ENCODE measurements around the gene ASCL3. TPM values are rescaled to one million over a fixed set of nuclear protein-coding genes. Genes with fewer than 3 reads are reported as not detected.
A peak's percentile ranks its signal among the peaks of the same experiment; 100 is the strongest.
"Not testable (repeated sequence)": the region's sequence is repeated elsewhere in the genome, so short reads cannot be mapped to it uniquely, and the experiment has no call there.

The ASCL3 gene
- total RNA-seq = not detected
- long read RNA-seq = 0 reads

- intact Hi-C loops (cut with DNase I) = no loop called here
- no peak for ATAC-seq (ENCODE audit: poor library complexity)
- no peak for DNase-seq
Observed at GRCh38 chr11:8942518-8943066, at the start of gene ASCL3. ASCL3 (minus strand) TSS chr11:8943016; CDS start chr11:8938161, 4,855 bp downstream.

- intact Hi-C loops (cut with DNase I) = no loop called here
- ATAC-seq (ENCODE audit: poor library complexity) = no peak
- DNase-seq = no peak
Observed at GRCh38 chr11:8989453-8989852, 46.6 kb upstream of the ASCL3 start.

- DNase-seq (no peak), ATAC-seq (ENCODE audit: poor library complexity) (no peak)
- intact Hi-C loops (cut with DNase I) = no loop called here
Observed at GRCh38 chr11:8988329-8989234, 45.8 kb upstream of the ASCL3 start.

GRCh38 chr11:8987446-8987845 is 44.6 kb upstream of the ASCL3 start:
- DNase-seq = no peak
- intact Hi-C loops (cut with DNase I) = no loop called here

GRCh38 chr11:8986772-8987171 is 44.0 kb upstream of the ASCL3 start:
- DNase-seq; intact Hi-C loops (cut with DNase I); ATAC-seq (ENCODE audit: poor library complexity): not testable (repeated sequence)

More at GRCh38 chr11:8987446-8987845, 44.6 kb upstream of the ASCL3 start:
- ATAC-seq (ENCODE audit: poor library complexity) = no peak

- ATAC-seq (ENCODE audit: poor library complexity) (no peak), DNase-seq (no peak)
- intact Hi-C loops (cut with DNase I) = no loop called here
Observed at GRCh38 chr11:8985462-8985861, 42.6 kb upstream of the ASCL3 start.

GRCh38 chr11:8983552-8983951 is 40.7 kb upstream of the ASCL3 start:
- intact Hi-C loops (cut with DNase I) = no loop called here
- ATAC-seq (ENCODE audit: poor library complexity) (no peak), DNase-seq (no peak)

GRCh38 chr11:8980485-8980884 is 37.7 kb upstream of the ASCL3 start:
- intact Hi-C loops (cut with DNase I) = no loop called here
- no peak for DNase-seq
- ATAC-seq (ENCODE audit: poor library complexity) = no peak

- ATAC-seq (ENCODE audit: poor library complexity); intact Hi-C loops (cut with DNase I); DNase-seq: not testable (repeated sequence)
Observed at GRCh38 chr11:8979365-8979764, 36.5 kb upstream of the ASCL3 start.

GRCh38 chr11:8973121-8973520 is 30.3 kb upstream of the ASCL3 start:
- ATAC-seq (ENCODE audit: poor library complexity) (no peak), DNase-seq (no peak)
- intact Hi-C loops (cut with DNase I) = no loop called here

- intact Hi-C loops (cut with DNase I) = no loop called here
- no peak for ATAC-seq (ENCODE audit: poor library complexity)
- DNase-seq = no peak
Observed at GRCh38 chr11:8971924-8972316, 29.1 kb upstream of the ASCL3 start.

GRCh38 chr11:8971196-8971923 is 28.5 kb upstream of the ASCL3 start:
- DNase-seq (no peak), ATAC-seq (ENCODE audit: poor library complexity) (no peak)
- intact Hi-C loops (cut with DNase I) = no loop called here

- ATAC-seq (ENCODE audit: poor library complexity) (no peak), DNase-seq (no peak)
Observed at GRCh38 chr11:8967184-8967583, 24.4 kb upstream of the ASCL3 start.

GRCh38 chr11:8964324-8965320 is 21.8 kb upstream of the ASCL3 start, which contains the start of gene TMEM9B:
TMEM9B (minus strand) TSS chr11:8964442; CDS start chr11:8964313, 129 bp downstream.
- intact Hi-C loops (cut with DNase I) = loop anchor here (10.0 kb wide), 1 partner anchor 150 kb away; a partner anchor contains a TSS
- ATAC-seq (ENCODE audit: poor library complexity) = peak; percentile 97
- DNase-seq = peak; percentile 95

More at GRCh38 chr11:8967184-8967583, 24.4 kb upstream of the ASCL3 start:
- intact Hi-C loops (cut with DNase I) = loop anchor here (10.0 kb wide), 1 partner anchor 152 kb away; a partner anchor contains a TSS

GRCh38 chr11:8963569-8964323 is 20.9 kb upstream of the ASCL3 start:
- ATAC-seq (ENCODE audit: poor library complexity) = peak; percentile 78
- intact Hi-C loops (cut with DNase I) = loop anchor here (10.0 kb wide), 1 partner anchor 149 kb away; a partner anchor contains a TSS
- peak; percentile 87 for DNase-seq

GRCh38 chr11:8962841-8963240 is 20.0 kb upstream of the ASCL3 start:
- DNase-seq (no peak), ATAC-seq (ENCODE audit: poor library complexity) (no peak)
- intact Hi-C loops (cut with DNase I) = loop anchor here (10.0 kb wide), 1 partner anchor 148 kb away; a partner anchor contains a TSS

- DNase-seq (no peak), ATAC-seq (ENCODE audit: poor library complexity) (no peak)
- intact Hi-C loops (cut with DNase I) = loop anchor here (10.0 kb wide), 1 partner anchor 147 kb away; a partner anchor contains a TSS
Observed at GRCh38 chr11:8961401-8961800, 18.6 kb upstream of the ASCL3 start.
